Vagina (tissue), 2 donors: ENCODE results near the gene MBP. TPM values are rescaled to one million over a fixed set of nuclear protein-coding genes. Genes with fewer than 3 reads are reported as not detected.

ENCODE experiments used
- DNase-seq, 2 donors: peaks; one replicate each; pipeline ENCODE4 v3.0.0-alpha.2; 2017; ENCODE audit errors: extremely low spot score in 2 of 2
- H3K27ac ChIP-seq: fragments of 200-600 bp; sonication (generic); one replicate; pipeline ENCODE4 v1.5.1; 2019
- H3K27me3 ChIP-seq: fragments of 200-600 bp; sonication (generic); one replicate; pipeline ENCODE4 v1.5.1; 2019
- H3K36me3 ChIP-seq, 2 donors: fragments of 200-600 bp; sonication (generic); one replicate each; pipeline ENCODE4 v1.5.1; 2017 to 2019
- H3K4me1 ChIP-seq: fragments of 200-600 bp; sonication (generic); one replicate; pipeline ENCODE4 v1.5.1; 2019
- H3K4me3 ChIP-seq, 2 donors: fragments of 200-600 bp; sonication (generic); 1 replicate in 1 of 2; 2 replicates in 1 of 2; pipeline ENCODE4 v1.5.1; 2016 to 2019
- H3K9me3 ChIP-seq: fragments of 200-600 bp; sonication (generic); one replicate; pipeline ENCODE4 v1.5.1; 2019
- CTCF ChIP-seq, 3 experiments: fragments of 450-650 bp in 2 of 3; fragments of 200-600 bp in 1 of 3; sonication (generic) in 1 of 3; IDR thresholded peaks; one replicate each; pipeline ENCODE4 v1.5.1; 2017 to 2019; ENCODE audit warnings: antibody characterized with exemption in 3 of 3, mild to moderate bottlenecking in 2 of 3, moderate library complexity in 2 of 3
- POLR2A ChIP-seq, 2 donors: fragments of 450-650 bp; IDR thresholded peaks; one replicate each; pipeline ENCODE4 v1.6.1; 2017; ENCODE audit warnings: antibody characterized with exemption in 2 of 2, mild to moderate bottlenecking in 2 of 2, moderate library complexity in 2 of 2
- POLR2AphosphoS5 ChIP-seq, 2 donors: sonication (generic); formaldehyde crosslinking; IDR thresholded peaks; one replicate each; pipeline ENCODE4 v1.9.0; 2017; ENCODE audit warnings: antibody characterized with exemption in 2 of 2, mild to moderate bottlenecking in 2 of 2, low read depth in 1 of 2; ENCODE audit not compliant: insufficient read depth in 1 of 2
- intact Hi-C: fragments of 100-400 bp; cut with DNase I; formaldehyde crosslinking; loops from one replicate; pipeline ENCODE4 v1.15.1; 2023
- total RNA-seq: library from RNA; depleted of rRNA; stranded (reverse); fragments of >200 nt; gene quantifications from one replicate; pipeline ENCODE4 v1.2.3, GENCODE V29; 2016

The MBP gene
- total RNA-seq, 1 donor from 2014 or later: 33.6 TPM

GRCh38 chr18:77131652-77132368 is 773 bp downstream of the MBP start:
- H3K36me3 ChIP-seq: no peaks in the 10 kb centered on the region
- no peaks in the 10 kb centered on the region for H3K9me3 ChIP-seq
- TF ChIP-seq POLR2AphosphoS5 (IDR thresholded peaks at IDR 0.05; ENCODE audit: insufficient read depth in 1 of 2, low read depth in 1 of 2) (peak in 1 of 2 donors; percentile 55), POLR2A (IDR thresholded peaks at IDR 0.05) (peak in 1 of 2 donors; percentile 51), CTCF (IDR thresholded peaks at IDR 0.05) (no peak)
- H3K4me1 ChIP-seq: peaks cover 56% of the 10 kb centered on the region
- H3K27me3 ChIP-seq: no peaks in the 10 kb centered on the region
- H3K27ac ChIP-seq: peak overlapping the region; percentile 99
- DNase-seq: peak in 1 of 2 donors; percentile 83
- H3K4me3 ChIP-seq: peak overlapping the region; percentile 68 to 71
- intact Hi-C loops: no loop called here

GRCh38 chr18:77131100-77131651 is 1.4 kb downstream of the MBP start:
- peak overlapping the region; percentile 99 for H3K27ac ChIP-seq
- no peaks in the 10 kb centered on the region for H3K27me3 ChIP-seq
- DNase-seq: peak in 1 of 2 donors; percentile 85
- TF ChIP-seq POLR2A (IDR thresholded peaks at IDR 0.05) (no peak), CTCF (IDR thresholded peaks at IDR 0.05) (no peak), POLR2AphosphoS5 (IDR thresholded peaks at IDR 0.05; ENCODE audit: insufficient read depth in 1 of 2, low read depth in 1 of 2) (no peak)
- H3K4me1 ChIP-seq: peaks cover 57% of the 10 kb centered on the region
- H3K4me3 ChIP-seq: peak overlapping the region; percentile 68 to 71
- H3K36me3 ChIP-seq: no peaks in the 10 kb centered on the region
- no peaks in the 10 kb centered on the region for H3K9me3 ChIP-seq
- intact Hi-C loops: no loop called here

- peak overlapping the region; percentile 99 for H3K27ac ChIP-seq
- H3K27me3 ChIP-seq: no peaks in the 10 kb centered on the region
- peak overlapping the region; percentile 68 to 71 for H3K4me3 ChIP-seq
- peak in 1 of 2 donors; percentile 87 for DNase-seq
- H3K4me1 ChIP-seq: peaks cover 64% of the 10 kb centered on the region
- intact Hi-C loops: no loop called here
- no peaks in the 10 kb centered on the region for H3K36me3 ChIP-seq
- TF ChIP-seq POLR2A (IDR thresholded peaks at IDR 0.05) (no peak), POLR2AphosphoS5 (IDR thresholded peaks at IDR 0.05; ENCODE audit: insufficient read depth in 1 of 2, low read depth in 1 of 2) (no peak), CTCF (IDR thresholded peaks at IDR 0.05) (no peak)
- H3K9me3 ChIP-seq: no peaks in the 10 kb centered on the region
Observed at GRCh38 chr18:77130229-77131099, 2.1 kb downstream of the MBP start.

- no peaks in the 10 kb centered on the region for H3K36me3 ChIP-seq
Observed at GRCh38 chr18:77129150-77129551, 3.4 kb downstream of the MBP start.

More at GRCh38 chr18:77129150-77129551, 3.4 kb downstream of the MBP start:
- intact Hi-C loops: no loop called here
- H3K4me3 ChIP-seq: no peak overlapping the region
- DNase-seq: peak in 1 of 2 donors; percentile 92
- peak overlapping the region; percentile 69 for H3K27ac ChIP-seq
- peak; percentile 60 for TF ChIP-seq POLR2AphosphoS5 (IDR thresholded peaks at IDR 0.05; ENCODE audit: insufficient read depth in 1 of 2, low read depth in 1 of 2)
- no peak for TF ChIP-seq CTCF (IDR thresholded peaks at IDR 0.05)
- peak in 1 of 2 donors; percentile 16 for TF ChIP-seq POLR2A (IDR thresholded peaks at IDR 0.05)
- H3K27me3 ChIP-seq: no peaks in the 10 kb centered on the region
- H3K9me3 ChIP-seq: no peaks in the 10 kb centered on the region
- H3K4me1 ChIP-seq: peaks cover 73% of the 10 kb centered on the region
